ENCODE results near the gene RDH11. TPM values are rescaled to one million over a fixed set of nuclear protein-coding genes. Genes with fewer than 3 reads are reported as not detected.
A peak's percentile ranks its signal among the peaks of the same experiment; 100 is the strongest.

Gene RDH11, protein sequence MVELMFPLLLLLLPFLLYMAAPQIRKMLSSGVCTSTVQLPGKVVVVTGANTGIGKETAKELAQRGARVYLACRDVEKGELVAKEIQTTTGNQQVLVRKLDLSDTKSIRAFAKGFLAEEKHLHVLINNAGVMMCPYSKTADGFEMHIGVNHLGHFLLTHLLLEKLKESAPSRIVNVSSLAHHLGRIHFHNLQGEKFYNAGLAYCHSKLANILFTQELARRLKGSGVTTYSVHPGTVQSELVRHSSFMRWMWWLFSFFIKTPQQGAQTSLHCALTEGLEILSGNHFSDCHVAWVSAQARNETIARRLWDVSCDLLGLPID
- total RNA-seq: 10 to 100 TPM; 19.4 to 26.2 TPM

DNA sequence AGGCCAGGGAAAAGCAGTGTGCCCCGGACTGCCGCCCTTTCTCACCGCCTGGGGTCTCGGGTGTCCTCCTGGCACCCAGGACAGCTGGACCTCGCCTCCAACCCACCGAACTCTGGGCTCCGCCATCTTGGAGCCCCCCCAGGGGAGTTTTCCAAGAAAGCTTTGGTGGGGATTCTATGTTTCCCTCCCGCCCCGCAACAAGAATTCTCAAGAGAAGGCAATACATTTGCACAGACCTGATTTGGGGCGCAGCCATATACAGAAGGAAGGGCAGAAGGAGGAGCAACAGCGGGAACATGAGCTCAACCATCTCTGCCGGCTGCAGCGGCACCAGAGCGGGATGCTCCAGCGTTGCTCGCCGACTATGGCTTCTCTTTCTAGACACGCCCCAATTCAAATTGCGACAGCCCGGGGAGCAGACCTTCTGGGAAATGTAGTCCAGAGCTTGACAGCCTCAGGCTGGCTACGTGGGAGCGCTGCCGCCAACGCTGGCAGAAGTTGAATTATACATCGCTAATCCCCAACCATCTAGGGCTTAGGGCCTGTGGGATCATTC, at the start of gene RDH11:
Gene RDH11, minus strand, starts transcription at position 371 of the 556 bp plus-strand sequence. Its CDS starts 61 bp downstream, at position 310.
- DNase-seq: peak; percentile 85 to 91 (median 88)
- peak; percentile 95 for ATAC-seq
- no peaks in the 10 kb centered on the region for H3K9me3 ChIP-seq
- H3K27me3 ChIP-seq: no peaks in the 10 kb centered on the region
- intact Hi-C loops (cut with DNase I): no loop called here
- 0% methylated on average over 21 to 25 of the region's 25 CpGs for WGBS, 2 donors
- peak within 1 kb of the TSS; percentile 47 to 75 for H3K4me3 ChIP-seq
- H3K36me3 ChIP-seq (replicated peaks in 1 of 2; ENCODE audit: insufficient read depth in 1 of 2, low read depth in 2 of 2): no peaks in the 10 kb centered on the region
- peaks cover 6% of the 10 kb centered on the region for H3K4me1 ChIP-seq
- TF ChIP-seq POLR2A (IDR thresholded peaks at IDR 0.05): peak; percentile 66 to 91 (median 90)
- TF ChIP-seq, protein P1, sequence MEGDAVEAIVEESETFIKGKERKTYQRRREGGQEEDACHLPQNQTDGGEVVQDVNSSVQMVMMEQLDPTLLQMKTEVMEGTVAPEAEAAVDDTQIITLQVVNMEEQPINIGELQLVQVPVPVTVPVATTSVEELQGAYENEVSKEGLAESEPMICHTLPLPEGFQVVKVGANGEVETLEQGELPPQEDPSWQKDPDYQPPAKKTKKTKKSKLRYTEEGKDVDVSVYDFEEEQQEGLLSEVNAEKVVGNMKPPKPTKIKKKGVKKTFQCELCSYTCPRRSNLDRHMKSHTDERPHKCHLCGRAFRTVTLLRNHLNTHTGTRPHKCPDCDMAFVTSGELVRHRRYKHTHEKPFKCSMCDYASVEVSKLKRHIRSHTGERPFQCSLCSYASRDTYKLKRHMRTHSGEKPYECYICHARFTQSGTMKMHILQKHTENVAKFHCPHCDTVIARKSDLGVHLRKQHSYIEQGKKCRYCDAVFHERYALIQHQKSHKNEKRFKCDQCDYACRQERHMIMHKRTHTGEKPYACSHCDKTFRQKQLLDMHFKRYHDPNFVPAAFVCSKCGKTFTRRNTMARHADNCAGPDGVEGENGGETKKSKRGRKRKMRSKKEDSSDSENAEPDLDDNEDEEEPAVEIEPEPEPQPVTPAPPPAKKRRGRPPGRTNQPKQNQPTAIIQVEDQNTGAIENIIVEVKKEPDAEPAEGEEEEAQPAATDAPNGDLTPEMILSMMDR (IDR thresholded peaks at IDR 0.05): no peak
- H3K27ac ChIP-seq: peak within 1 kb of the TSS; percentile 85 to 88 (median 86)

DNA sequence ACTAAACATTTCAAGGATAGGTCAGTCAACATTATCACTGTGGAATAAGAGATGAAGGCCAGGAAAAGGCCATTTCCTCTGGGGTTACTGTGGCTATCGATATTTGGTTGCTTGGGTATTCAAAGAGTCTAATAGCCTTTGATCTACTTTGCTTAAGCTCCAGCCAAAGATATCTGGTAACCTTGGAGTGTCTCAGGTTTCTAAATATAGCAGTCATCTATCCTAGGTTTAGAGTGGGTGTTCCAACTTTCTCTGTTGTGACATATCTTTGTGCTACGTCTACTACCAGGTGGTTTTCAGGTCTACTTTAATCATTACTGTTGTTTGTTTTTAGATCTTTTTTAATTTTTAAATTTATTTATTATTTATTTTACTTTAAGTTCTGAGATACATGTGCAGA, 48.5 kb upstream of the RDH11 start:
- peak; percentile 28 for ATAC-seq

DNA sequence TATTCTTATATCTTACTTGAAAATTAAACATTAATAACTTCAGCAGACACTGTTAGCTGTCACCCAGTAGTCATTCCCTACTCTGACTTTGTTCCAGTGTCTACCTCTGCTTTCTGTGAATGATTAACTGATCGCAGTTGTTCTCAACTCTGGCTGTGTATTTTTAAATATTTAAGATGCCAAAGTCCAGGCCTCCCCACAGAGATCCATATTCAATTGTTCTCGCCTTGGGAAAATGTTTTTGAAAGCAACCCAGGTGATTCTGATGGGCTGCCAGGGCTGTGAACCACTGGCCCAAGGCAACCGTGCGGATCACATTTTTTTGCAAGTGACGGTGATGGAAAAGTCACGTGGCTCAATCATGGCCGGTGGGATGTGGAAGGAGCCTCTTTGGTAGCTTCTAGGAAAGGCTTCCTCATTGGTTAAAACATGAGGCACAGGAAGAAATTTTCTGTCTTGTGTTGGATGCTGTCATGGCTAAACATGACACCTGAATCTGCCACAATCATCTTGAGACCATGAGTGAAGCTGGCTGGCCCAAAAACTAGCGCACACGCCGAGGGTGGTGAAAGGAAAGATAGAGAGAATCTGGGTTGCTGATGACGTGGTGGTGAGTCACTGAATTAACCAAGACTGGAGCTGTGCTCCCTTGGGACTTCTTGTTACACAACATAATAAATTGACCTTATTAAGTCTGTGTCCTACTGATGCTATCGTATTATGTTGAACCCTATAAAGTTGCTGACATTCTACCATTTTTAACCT, 43.4 kb upstream of the RDH11 start:
- no peak for TF ChIP-seq POLR2A (IDR thresholded peaks at IDR 0.05)
- TF ChIP-seq, protein P1 (IDR thresholded peaks at IDR 0.05): no peak
- H3K4me3 ChIP-seq: no peak overlapping the region

More for the DNA sequence above, 48.5 kb upstream of the RDH11 start:
- Histone ChIP-seq H3K27ac (peak overlapping the region in 1 of 4 donors; percentile 36), H3K36me3 (replicated peaks in 1 of 2; ENCODE audit: insufficient read depth in 1 of 2, low read depth in 2 of 2) (peaks cover 0 to 4% of the 10 kb centered on the region in 2 donors), H3K4me1 (peaks cover 15% of the 10 kb centered on the region), H3K4me3 (no peak overlapping the region), H3K9me3 (no peaks in the 10 kb centered on the region), H3K27me3 (no peaks in the 10 kb centered on the region)
- DNase-seq: no peak
- TF ChIP-seq POLR2A (IDR thresholded peaks at IDR 0.05): no peak
- TF ChIP-seq, protein P1 (IDR thresholded peaks at IDR 0.05): no peak
- WGBS, 2 donors: 22 to 24% methylated on average over 2 of the region's 2 CpGs
- intact Hi-C loops (cut with DNase I): no loop called here

DNA sequence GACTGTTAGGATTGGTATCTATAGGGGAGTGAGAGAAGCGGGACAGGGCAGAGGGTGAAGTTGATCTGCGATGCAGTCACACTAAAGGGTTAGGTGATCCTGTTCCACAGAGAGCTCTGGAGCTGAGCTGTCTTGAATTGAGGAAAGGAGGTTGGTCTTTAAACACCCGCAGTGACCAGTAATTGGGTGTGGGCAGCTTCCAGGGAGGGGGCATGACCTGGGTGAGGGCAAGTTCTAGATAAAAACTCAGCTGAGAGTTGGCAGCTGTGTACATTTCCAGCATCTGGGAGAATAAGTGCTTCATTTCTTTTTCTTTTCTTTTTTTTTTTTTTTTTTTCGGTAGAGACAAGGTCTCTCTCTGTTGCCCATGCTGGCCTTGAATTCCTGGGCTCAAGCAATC, 41.2 kb upstream of the RDH11 start:
- 49% methylated on average over 4 of the region's 4 CpGs for WGBS, 2 donors
- peak; percentile 26 to 54 (median 30) for DNase-seq
- H3K27ac ChIP-seq: peak overlapping the region in 2 of 4 donors; percentile 11 to 50

More for the DNA sequence above, 43.4 kb upstream of the RDH11 start:
- Histone ChIP-seq H3K27ac (peak overlapping the region; percentile 75 to 82 (median 78)), H3K36me3 (replicated peaks in 1 of 2; ENCODE audit: insufficient read depth in 1 of 2, low read depth in 2 of 2) (no peaks in the 10 kb centered on the region), H3K4me1 (peaks cover 48% of the 10 kb centered on the region), H3K9me3 (no peaks in the 10 kb centered on the region), H3K27me3 (no peaks in the 10 kb centered on the region)
- DNase-seq (peak; percentile 78 to 83 (median 80)), ATAC-seq (peak; percentile 87)
- intact Hi-C loops (cut with DNase I): no loop called here
- 10 to 19% methylated on average over 12 of the region's 12 CpGs for whole genome bisulfite sequencing, 2 donors

More for the DNA sequence above, 41.2 kb upstream of the RDH11 start:
- intact Hi-C loops (cut with DNase I): no loop called here
- H3K36me3 ChIP-seq (replicated peaks in 1 of 2; ENCODE audit: insufficient read depth in 1 of 2, low read depth in 2 of 2): no peaks in the 10 kb centered on the region
- TF ChIP-seq, protein P1 (IDR thresholded peaks at IDR 0.05): no peak
- no peak for TF ChIP-seq POLR2A (IDR thresholded peaks at IDR 0.05)
- H3K27me3 ChIP-seq: no peaks in the 10 kb centered on the region
- no peak overlapping the region for H3K4me3 ChIP-seq
- H3K9me3 ChIP-seq: no peaks in the 10 kb centered on the region
- ATAC-seq: no peak
- peaks cover 43% of the 10 kb centered on the region for H3K4me1 ChIP-seq
